GM12878 (cell line): ENCODE results near the gene TXNIP. TPM values are rescaled to one million over a fixed set of nuclear protein-coding genes. Genes with fewer than 3 reads are reported as not detected.

Source experiments
- ATAC-seq: fragments of 200-7000 bp; cut with Tn5 transposase; 3 replicates; pipeline ENCODE4 v1.9.1; 2020; ENCODE audit warnings: mild to moderate bottlenecking, moderate library complexity
- BruUV-seq: library from RNA; stranded (reverse); fragments of 400-500 nt; replicated peaks from 2 replicates; lab custom pipeline; 2021; lab: Mats Ljungman, UMichigan
- CTCF ChIA-PET: fragments of 300-600 bp; sonication (Branson Sonifier 250); formaldehyde crosslinking; extraction: SDS; loops from one replicate; lab custom pipeline; 2021; ENCODE audit warnings: inconsistent platforms; lab: Yijun Ruan, JAX
- POLR2A ChIA-PET: fragments of 350-600 bp; formaldehyde crosslinking; extraction: SDS; loops from one replicate; lab custom pipeline; 2021; ENCODE audit warnings: inconsistent platforms; lab: Charles Lee
- RAD21 ChIA-PET: fragments of 300-600 bp; sonication (Branson Sonifier 250); formaldehyde crosslinking; loops from one replicate; lab custom pipeline; 2023; ENCODE audit warnings: antibody characterized with exemption; ENCODE audit not compliant: unreplicated experiment; lab: Charles Lee
- SMC1A ChIA-PET: fragments of 300-600 bp; sonication (Branson Sonifier 250); formaldehyde crosslinking; loops from one replicate; lab custom pipeline; 2023; ENCODE audit not compliant: unreplicated experiment, uncharacterized antibody; lab: Charles Lee
- DNase-seq: peaks from one replicate; pipeline ENCODE4 v3.0.0-alpha.2; 2011; ENCODE audit warnings: low read depth, low spot score
- FAIRE-seq: peaks from 3 replicates; lab custom pipeline; 2011; peaks lifted over from hg19 to GRCh38; lab: Jason Lieb, UNC
- H2AFZ ChIP-seq: 2 replicates; pipeline ENCODE4 v1.6.0; 2011; ENCODE audit warnings: low read depth, low read length, control low read depth; ENCODE audit not compliant: control insufficient read depth
- H3K27ac ChIP-seq: 2 replicates; pipeline ENCODE4 v1.5.1; 2011; ENCODE audit warnings: control low read depth; ENCODE audit not compliant: control insufficient read depth, insufficient read depth
- H3K27me3 ChIP-seq, 2 experiments: replicated peaks in 1 of 2; 2 replicates each; pipeline versions ENCODE4 v1.6.0 to v1.6.1; 2011; ENCODE audit warnings: low read length in 1 of 2; ENCODE audit not compliant: control insufficient read depth in 2 of 2, insufficient read depth in 2 of 2
- H3K36me3 ChIP-seq, 2 experiments: 2 replicates each; pipeline ENCODE4 v1.5.1; 2011; ENCODE audit warnings: low read length in 1 of 2; ENCODE audit not compliant: control insufficient read depth in 2 of 2, insufficient read depth in 2 of 2
- H3K4me1 ChIP-seq: 2 replicates; pipeline ENCODE4 v1.6.1; 2011; ENCODE audit warnings: mild to moderate bottlenecking, low read length, moderate library complexity, mixed read lengths; ENCODE audit not compliant: control insufficient read depth, insufficient read depth
- H3K4me2 ChIP-seq: 2 replicates; pipeline ENCODE4 v1.6.0; 2011; ENCODE audit warnings: control low read depth; ENCODE audit not compliant: control insufficient read depth, insufficient read depth
- H3K4me3 ChIP-seq: fragments of 200-600 bp; sonication (generic); 2 replicates; pipeline ENCODE4 v1.5.1; 2016
- H3K79me2 ChIP-seq: 2 replicates; pipeline ENCODE4 v1.6.0; 2011; ENCODE audit warnings: low read length; ENCODE audit not compliant: control insufficient read depth, insufficient read depth
- H3K9ac ChIP-seq: 2 replicates; pipeline ENCODE4 v1.8.0; 2011; ENCODE audit warnings: low read length, control low read depth, mixed read lengths; ENCODE audit not compliant: control insufficient read depth, insufficient read depth
- H3K9me3 ChIP-seq: replicated peaks from 3 replicates; pipeline ENCODE4 v1.5.1; 2011; ENCODE audit warnings: mild to moderate bottlenecking, low read length; ENCODE audit not compliant: control insufficient read depth, insufficient read depth
- H4K20me1 ChIP-seq: 2 replicates; pipeline ENCODE4 v1.6.0; 2011; ENCODE audit not compliant: control insufficient read depth, insufficient read depth
- BHLHE40 ChIP-seq, 2 experiments: fragments of 450-650 bp in 1 of 2; IDR thresholded peaks; 2 replicates each; pipeline ENCODE4 v1.6.1; 2011 to 2017; ENCODE audit warnings: low read depth in 2 of 2, borderline replicate concordance in 1 of 2, improper control_type of control experiment in 1 of 2, low read length in 1 of 2, mild to moderate bottlenecking in 1 of 2
- BMI1 ChIP-seq: fragments of 450-650 bp; IDR thresholded peaks from 2 replicates; pipeline ENCODE4 v1.6.1; 2016; ENCODE audit warnings: mild to moderate bottlenecking, moderate library complexity, borderline replicate concordance
- CEBPB ChIP-seq, 2 experiments: fragments of 150-350 bp in 1 of 2; IDR thresholded peaks; 2 replicates each; pipeline ENCODE4 v1.6.1; 2012 to 2014; ENCODE audit warnings: low read depth in 2 of 2, low read length in 2 of 2, borderline replicate concordance in 1 of 2, inconsistent platforms in 1 of 2
- CHD1 ChIP-seq: IDR thresholded peaks from 2 replicates; pipeline ENCODE4 v1.6.1; 2012; ENCODE audit warnings: low read depth, low read length, improper control_type of control experiment
- CHD4 ChIP-seq: fragments of 200-600 bp; sonication (generic); IDR thresholded peaks from 2 replicates; pipeline ENCODE4 v1.6.1; 2016; ENCODE audit warnings: mild to moderate bottlenecking
- ESRRA ChIP-seq: IDR thresholded peaks from 2 replicates; pipeline ENCODE4 v1.6.1; 2012; ENCODE audit warnings: mild to moderate bottlenecking, low read length, improper control_type of control experiment
- EZH2 ChIP-seq: IDR thresholded peaks from 2 replicates; pipeline ENCODE4 v1.6.1; 2012; ENCODE audit warnings: low read depth, mild to moderate bottlenecking, control low read depth, inconsistent platforms, low read length, borderline replicate concordance; ENCODE audit not compliant: control insufficient read depth
- HDAC2 ChIP-seq: fragments of 200-600 bp; sonication (generic); IDR thresholded peaks from 2 replicates; pipeline ENCODE4 v1.6.1; 2017
- IKZF2 ChIP-seq, 2 experiments: fragments of 450-650 bp; IDR thresholded peaks; 2 replicates each; pipeline ENCODE4 v1.6.1; 2017; ENCODE audit warnings: mild to moderate bottlenecking in 2 of 2, moderate library complexity in 2 of 2
- MTA3 ChIP-seq: IDR thresholded peaks from 2 replicates; pipeline ENCODE4 v1.6.1; 2012; ENCODE audit warnings: low read length, inconsistent platforms, borderline replicate concordance
- NR2C2 ChIP-seq: IDR thresholded peaks from 2 replicates; pipeline ENCODE4 v1.6.1; 2011; ENCODE audit warnings: borderline replicate concordance, low read depth; ENCODE audit not compliant: control insufficient read depth, insufficient read length
- PAX5 ChIP-seq: IDR thresholded peaks from 2 replicates; pipeline ENCODE4 v1.6.1; 2011; ENCODE audit warnings: low read depth, low read length, borderline replicate concordance
- RB1 ChIP-seq: fragments of 450-650 bp; formaldehyde crosslinking; IDR thresholded peaks from 2 replicates; pipeline ENCODE4 v1.6.1; 2017; ENCODE audit warnings: mild to moderate bottlenecking, borderline replicate concordance
- WRNIP1 ChIP-seq: IDR thresholded peaks from 2 replicates; pipeline ENCODE4 v1.6.1; 2011; ENCODE audit warnings: low read depth, low read length, improper control_type of control experiment, borderline replicate concordance
- YBX1 ChIP-seq: fragments of 450-650 bp; IDR thresholded peaks from 2 replicates; pipeline ENCODE4 v1.6.1; 2016; ENCODE audit warnings: antibody characterized with exemption
- WGBS: methylation state at CpG from one replicate; pipeline ENCODE4 v1.1.6; 2016; ENCODE audit warnings: low lambda C conversion rate; ENCODE audit not compliant: insufficient replicate concordance, insufficient coverage; ENCODE audit errors: missing lambda C conversion rate; 5-methylcytosine and 5-hydroxymethylcytosine counted together
- in situ Hi-C: fragments of 300-500 bp; cut with MboI; formaldehyde crosslinking; loops from 9 replicates; pipeline ENCODE4 v1.14.3; 2018; ENCODE audit warnings: mixed read lengths
- intact Hi-C: fragments of 100-400 bp; cut with micrococcal nuclease; formaldehyde crosslinking; loops from one replicate; pipeline ENCODE4 v1.14.2; 2022; ENCODE audit not compliant: unreplicated experiment
- polyA plus RNA-seq, 11 experiments: library from polyadenylated mRNA; depleted of rRNA in 4 of 11; unstranded in 6 of 11; stranded (reverse) in 5 of 11; fragments of >200 nt; fragmentation: Nextera tagmentation in 4 of 11; fragmentation: Illumina TruSeq in 1 of 11; extraction: Ambion mirVana in 4 of 11; extraction: Trizol in 1 of 11; gene quantifications; 1 replicate in 1 of 11; 2 replicates in 10 of 11; pipeline versions ENCODE4 v1.2.1 to v1.2.3, GENCODE V29; 2011 to 2016; ENCODE audit warnings: inconsistent platforms in 2 of 11, missing spikeins in 2 of 11, low read depth in 1 of 11
- total RNA-seq, 4 experiments: library from RNA; depleted of rRNA in 3 of 4; stranded (reverse); fragments of >200 nt in 3 of 4; fragmentation: Illumina TruSeq in 1 of 4; extraction: Trizol in 1 of 4; gene quantifications; 2 replicates each; pipeline versions ENCODE4 v1.2.1 to v1.2.3, GENCODE V29; 2013 to 2021
- TF ChIP-seq, protein P1 (sequence below): fragments of 450-650 bp; IDR thresholded peaks from 2 replicates; pipeline ENCODE4 v1.6.1; 2016; ENCODE audit warnings: mild to moderate bottlenecking, moderate library complexity, borderline replicate concordance
- TF ChIP-seq, protein P2 (sequence below): IDR thresholded peaks from 2 replicates; pipeline ENCODE4 v1.6.1; 2011; ENCODE audit warnings: low read depth, mild to moderate bottlenecking, low read length, moderate library complexity, borderline replicate concordance; ENCODE audit errors: extremely low read depth
- TF ChIP-seq, protein P3 (sequence below), 3 experiments: IDR thresholded peaks in 2 of 3; conservative IDR thresholded peaks in 1 of 3; 2 replicates each; pipeline ENCODE4 v1.5.1; 2011; ENCODE audit warnings: low read depth in 3 of 3, low read length in 3 of 3, mild to moderate bottlenecking in 3 of 3, control low read depth in 2 of 3, moderate library complexity in 2 of 3, inconsistent platforms in 1 of 3, mixed read lengths in 1 of 3; ENCODE audit not compliant: control insufficient read depth in 2 of 3, insufficient read depth in 1 of 3; ENCODE audit errors: extremely low read depth in 1 of 3

The TXNIP gene
- total and polyA plus RNA-seq, 10 of the 15 experiments (the other 5 are each of a cell fraction or from before 2014, with no cell fraction given) = 48.7 to 133 (median 107) TPM

DNA sequence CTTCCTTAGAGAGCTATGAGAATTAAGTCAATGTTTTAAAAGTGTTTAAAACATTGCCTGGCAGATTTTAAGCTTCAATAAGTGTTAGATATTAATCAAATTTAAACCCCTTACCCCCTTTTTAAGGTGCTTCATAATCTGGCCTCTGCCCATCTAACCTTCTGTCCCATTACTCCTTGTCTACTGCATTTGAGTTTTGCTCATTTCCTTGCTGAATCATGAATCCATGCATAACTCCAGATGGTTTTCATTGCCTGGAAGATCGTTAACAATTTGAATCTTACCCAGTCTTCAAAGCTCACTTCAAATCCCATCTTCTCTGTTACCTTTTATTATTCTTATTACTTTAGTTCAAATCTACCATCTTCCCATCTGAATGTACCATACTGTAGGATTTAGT, 20.5 kb upstream of the TXNIP start:
- SMC1A ChIA-PET = interaction anchor here (0.9 to 3.1 kb wide), 6 partner anchors 9 to 125 kb away, joined by 3 to 20 read pairs (median 5); no protein-coding TSS in a partner anchor
- TF ChIP-seq IKZF2 (IDR thresholded peaks at IDR 0.05) (no peak), ESRRA (no peak), MTA3 (no peak), YBX1 (no peak), CEBPB (IDR thresholded peaks at IDR 0.05; ENCODE audit: borderline replicate concordance in 1 of 2, low read depth in 2 of 2, low read length in 2 of 2) (no peak), HDAC2 (no peak), NR2C2 (no peak), RB1 (no peak), CHD4 (no peak), PAX5 (no peak), CHD1 (no peak), BMI1 (no peak), BHLHE40 (IDR thresholded peaks at IDR 0.05; ENCODE audit: borderline replicate concordance in 1 of 2, low read depth in 2 of 2, low read length in 1 of 2) (no peak), EZH2 (no peak), WRNIP1 (no peak)
- TF ChIP-seq, protein P1, sequence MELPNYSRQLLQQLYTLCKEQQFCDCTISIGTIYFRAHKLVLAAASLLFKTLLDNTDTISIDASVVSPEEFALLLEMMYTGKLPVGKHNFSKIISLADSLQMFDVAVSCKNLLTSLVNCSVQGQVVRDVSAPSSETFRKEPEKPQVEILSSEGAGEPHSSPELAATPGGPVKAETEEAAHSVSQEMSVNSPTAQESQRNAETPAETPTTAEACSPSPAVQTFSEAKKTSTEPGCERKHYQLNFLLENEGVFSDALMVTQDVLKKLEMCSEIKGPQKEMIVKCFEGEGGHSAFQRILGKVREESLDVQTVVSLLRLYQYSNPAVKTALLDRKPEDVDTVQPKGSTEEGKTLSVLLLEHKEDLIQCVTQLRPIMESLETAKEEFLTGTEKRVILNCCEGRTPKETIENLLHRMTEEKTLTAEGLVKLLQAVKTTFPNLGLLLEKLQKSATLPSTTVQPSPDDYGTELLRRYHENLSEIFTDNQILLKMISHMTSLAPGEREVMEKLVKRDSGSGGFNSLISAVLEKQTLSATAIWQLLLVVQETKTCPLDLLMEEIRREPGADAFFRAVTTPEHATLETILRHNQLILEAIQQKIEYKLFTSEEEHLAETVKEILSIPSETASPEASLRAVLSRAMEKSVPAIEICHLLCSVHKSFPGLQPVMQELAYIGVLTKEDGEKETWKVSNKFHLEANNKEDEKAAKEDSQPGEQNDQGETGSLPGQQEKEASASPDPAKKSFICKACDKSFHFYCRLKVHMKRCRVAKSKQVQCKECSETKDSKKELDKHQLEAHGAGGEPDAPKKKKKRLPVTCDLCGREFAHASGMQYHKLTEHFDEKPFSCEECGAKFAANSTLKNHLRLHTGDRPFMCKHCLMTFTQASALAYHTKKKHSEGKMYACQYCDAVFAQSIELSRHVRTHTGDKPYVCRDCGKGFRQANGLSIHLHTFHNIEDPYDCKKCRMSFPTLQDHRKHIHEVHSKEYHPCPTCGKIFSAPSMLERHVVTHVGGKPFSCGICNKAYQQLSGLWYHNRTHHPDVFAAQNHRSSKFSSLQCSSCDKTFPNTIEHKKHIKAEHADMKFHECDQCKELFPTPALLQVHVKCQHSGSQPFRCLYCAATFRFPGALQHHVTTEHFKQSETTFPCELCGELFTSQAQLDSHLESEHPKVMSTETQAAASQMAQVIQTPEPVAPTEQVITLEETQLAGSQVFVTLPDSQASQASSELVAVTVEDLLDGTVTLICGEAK = no peak
- TF ChIP-seq, protein P2, sequence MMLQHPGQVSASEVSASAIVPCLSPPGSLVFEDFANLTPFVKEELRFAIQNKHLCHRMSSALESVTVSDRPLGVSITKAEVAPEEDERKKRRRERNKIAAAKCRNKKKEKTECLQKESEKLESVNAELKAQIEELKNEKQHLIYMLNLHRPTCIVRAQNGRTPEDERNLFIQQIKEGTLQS = no peak
- TF ChIP-seq, protein P3, sequence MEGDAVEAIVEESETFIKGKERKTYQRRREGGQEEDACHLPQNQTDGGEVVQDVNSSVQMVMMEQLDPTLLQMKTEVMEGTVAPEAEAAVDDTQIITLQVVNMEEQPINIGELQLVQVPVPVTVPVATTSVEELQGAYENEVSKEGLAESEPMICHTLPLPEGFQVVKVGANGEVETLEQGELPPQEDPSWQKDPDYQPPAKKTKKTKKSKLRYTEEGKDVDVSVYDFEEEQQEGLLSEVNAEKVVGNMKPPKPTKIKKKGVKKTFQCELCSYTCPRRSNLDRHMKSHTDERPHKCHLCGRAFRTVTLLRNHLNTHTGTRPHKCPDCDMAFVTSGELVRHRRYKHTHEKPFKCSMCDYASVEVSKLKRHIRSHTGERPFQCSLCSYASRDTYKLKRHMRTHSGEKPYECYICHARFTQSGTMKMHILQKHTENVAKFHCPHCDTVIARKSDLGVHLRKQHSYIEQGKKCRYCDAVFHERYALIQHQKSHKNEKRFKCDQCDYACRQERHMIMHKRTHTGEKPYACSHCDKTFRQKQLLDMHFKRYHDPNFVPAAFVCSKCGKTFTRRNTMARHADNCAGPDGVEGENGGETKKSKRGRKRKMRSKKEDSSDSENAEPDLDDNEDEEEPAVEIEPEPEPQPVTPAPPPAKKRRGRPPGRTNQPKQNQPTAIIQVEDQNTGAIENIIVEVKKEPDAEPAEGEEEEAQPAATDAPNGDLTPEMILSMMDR (IDR thresholded peaks at IDR 0.05 in 2 of 3, conservative IDR thresholded peaks at IDR 0.05 in 1 of 3; ENCODE audit: control insufficient read depth in 2 of 3, extremely low read depth in 1 of 3, insufficient read depth in 1 of 3, low read depth in 3 of 3, low read length in 3 of 3) = no peak
- Histone ChIP-seq H3K9me3 (no peaks in the 10 kb centered on the region), H3K9ac (no peak overlapping the region), H3K4me2 (no peak overlapping the region), H3K36me3 (no peaks in the 10 kb centered on the region), H3K27ac (no peak overlapping the region), H3K4me3 (no peak overlapping the region), H4K20me1 (no peaks in the 10 kb centered on the region), H3K27me3 (peaks cover 5 to 7% of the 10 kb centered on the region in 2 experiments; a peak in 3 of 4 replicates), H3K79me2 (no peaks in the 10 kb centered on the region), H3K4me1 (no peaks in the 10 kb centered on the region), H2AFZ (no peak overlapping the region)
- no peak for ATAC-seq
- RAD21 ChIA-PET = interaction anchor here (0.9 to 1.3 kb wide), 5 partner anchors 8 to 171 kb away, joined by 3 to 5 read pairs (median 3); partner anchors contain the start of gene NUDT17
- WGBS = 0% methylated on average over 1 of the region's 1 CpG
- CTCF ChIA-PET = interaction anchor here (1.0 to 18.6 kb wide), 11 partner anchors 9 to 172 kb away, joined by 3 to 361 read pairs (median 5); partner anchors contain the start of genes ITGA10 and NUDT17
- no peak for DNase-seq
- intact Hi-C loops (no loop called here), in situ Hi-C loops (no loop called here)
- no TSS peak for BruUV-seq
- no peak for FAIRE-seq
- POLR2A ChIA-PET = no interaction called here
